AG04449 (cell line): ENCODE results near the gene LYSMD3.

Source experiments
- CTCF ChIA-PET: fragments of 350-600 bp; formaldehyde crosslinking; extraction: SDS; loops from one replicate; lab custom pipeline; 2021; ENCODE audit warnings: antibody characterized with exemption; lab: Yijun Ruan, JAX
- POLR2A ChIA-PET: fragments of 400-600, 350-600 bp; formaldehyde crosslinking; extraction: SDS; loops from one replicate; lab custom pipeline; 2020; ENCODE audit warnings: antibody characterized with exemption, inconsistent platforms; lab: Yijun Ruan, JAX
- DNase-seq: peaks from one replicate; pipeline ENCODE4 v3.0.0-alpha.2; 2010; ENCODE audit warnings: low read depth, low spot score
- H3K4me3 ChIP-seq: 2 replicates; pipeline ENCODE4 v1.5.1; 2011; ENCODE audit warnings: low read depth, mild to moderate bottlenecking, control low read depth, low read length
- CTCF ChIP-seq: IDR thresholded peaks from one replicate; pipeline ENCODE4 v1.5.1; 2011; ENCODE audit warnings: mild to moderate bottlenecking, moderate library complexity, low read length, control low read depth, inconsistent platforms; ENCODE audit not compliant: insufficient read depth; ENCODE audit errors: missing control alignments

Gene LYSMD3

GRCh38 chr5:90545511-90545910, 16.1 kb upstream of the LYSMD3 start:
- TF ChIP-seq CTCF = no peak
- POLR2A ChIA-PET = no interaction called here
- CTCF ChIA-PET = no interaction called here
- DNase-seq = no peak
- H3K4me3 ChIP-seq = no peak overlapping the region

GRCh38 chr5:90542827-90543519, 13.6 kb upstream of the LYSMD3 start:
- CTCF ChIA-PET = interaction anchor here (1.2 to 2.1 kb wide), 2 partner anchors 13 to 108 kb away, joined by 3 to 5 read pairs; no protein-coding TSS in a partner anchor
- POLR2A ChIA-PET = no interaction called here
- TF ChIP-seq CTCF = no peak
- DNase-seq = no peak
- H3K4me3 ChIP-seq = no peak overlapping the region

GRCh38 chr5:90534922-90535321, 5.5 kb upstream of the LYSMD3 start:
- ChIA-PET POLR2A (no interaction called here), CTCF (interaction anchor here (1.0 kb wide), 1 partner anchor 96 kb away, joined by 3 read pairs; no protein-coding TSS in a partner anchor)
- DNase-seq = no peak

GRCh38 chr5:90533794-90534193, 4.4 kb upstream of the LYSMD3 start:
- POLR2A ChIA-PET = no interaction called here
- CTCF ChIA-PET = interaction anchor here (1.0 to 1.2 kb wide), 2 partner anchors 95 kb away, joined by 3 to 5 read pairs; no protein-coding TSS in a partner anchor
- DNase-seq = no peak

More at GRCh38 chr5:90534922-90535321, 5.5 kb upstream of the LYSMD3 start:
- TF ChIP-seq CTCF = no peak
- H3K4me3 ChIP-seq = no peak overlapping the region

GRCh38 chr5:90530736-90531487, 1.5 kb upstream of the LYSMD3 start:
- no peak for DNase-seq
- CTCF ChIA-PET = interaction anchor here (0.8 to 3.8 kb wide), 25 partner anchors 10 to 144 kb away, joined by 3 to 112 read pairs (median 5); partner anchors contain the start of genes MBLAC2 and POLR3G
- TF ChIP-seq CTCF = no peak
- no peak overlapping the region for H3K4me3 ChIP-seq
- POLR2A ChIA-PET = interaction anchor here (1.2 kb wide), 1 partner anchor 121 kb away, joined by 3 read pairs; the partner anchor contains the start of gene CETN3

More at GRCh38 chr5:90533794-90534193, 4.4 kb upstream of the LYSMD3 start:
- no peak overlapping the region for H3K4me3 ChIP-seq
- no peak for TF ChIP-seq CTCF
